ENCODE data around the gene ARID3B. TPM values are rescaled to one million over a fixed set of nuclear protein-coding genes. Genes with fewer than 3 reads are reported as not detected.
A peak's percentile ranks its signal among the peaks of the same experiment; 100 is the strongest.

ARID3B gene
- total and polyA plus RNA-seq, 12 donors, result 1.0 to 7.1 (median 3.5) TPM

- WGBS, 4 donors, result 70 to 84% (median 80%) methylated on average over 15 of the region's 15 CpGs
- Histone ChIP-seq H3K4me1 (replicated peaks in 1 of 2) (peaks cover 13 to 30% of the 10 kb centered on the region in 2 donors), H3K27ac (peak overlapping the region in 4 of 5 donors; percentile 63 to 90 (median 78)), H3K9me3 (replicated peaks in 1 of 3) (no peaks in the 10 kb centered on the region), H3K4me3 (peak overlapping the region in 3 of 4 donors; percentile 17 to 56 (median 52)), H3K36me3 (replicated peaks in 1 of 2) (no peaks in the 10 kb centered on the region), H3K27me3 (no peaks in the 10 kb centered on the region)
- intact Hi-C loops (cut with DNase I), result no loop called here
- DNase-seq, result peak in 1 of 7 donors; percentile 17
- TF ChIP-seq POLR2A (IDR thresholded peaks at IDR 0.05) (no peak), CTCF (IDR thresholded peaks at IDR 0.05) (no peak)
Observed at GRCh38 chr15:74599156-74599555, 58.1 kb downstream of the ARID3B start.

- H3K4me1 ChIP-seq (replicated peaks in 1 of 2), result peaks cover 13 to 25% of the 10 kb centered on the region in 2 donors
- H3K9me3 ChIP-seq (replicated peaks in 1 of 3), result no peaks in the 10 kb centered on the region
- DNase-seq, result peak in 1 of 7 donors; percentile 28
- no peaks in the 10 kb centered on the region for H3K27me3 ChIP-seq
- H3K4me3 ChIP-seq, result no peak overlapping the region
- no peak overlapping the region for H3K27ac ChIP-seq
- intact Hi-C loops (cut with DNase I), result no loop called here
- H3K36me3 ChIP-seq (replicated peaks in 1 of 2), result no peaks in the 10 kb centered on the region
- 72 to 87% (median 81%) methylated on average over 10 to 13 of the region's 13 CpGs for WGBS, 4 donors
- TF ChIP-seq POLR2A (IDR thresholded peaks at IDR 0.05) (no peak), CTCF (IDR thresholded peaks at IDR 0.05) (no peak)
Observed at GRCh38 chr15:74603026-74603788, 62.2 kb downstream of the ARID3B start.

GRCh38 chr15:74603789-74604705, 63.0 kb downstream of the ARID3B start:
- H3K4me1 ChIP-seq (replicated peaks in 1 of 2), result peaks cover 8 to 21% of the 10 kb centered on the region in 2 donors
- no peaks in the 10 kb centered on the region for H3K27me3 ChIP-seq
- intact Hi-C loops (cut with DNase I), result no loop called here
- 70 to 81% (median 75%) methylated on average over 4 to 11 of the region's 11 CpGs; no CpG with 5 or more reads in 1 of the 4 donors for WGBS, 4 donors
- H3K4me3 ChIP-seq, result no peak overlapping the region
- no peaks in the 10 kb centered on the region for H3K36me3 ChIP-seq (replicated peaks in 1 of 2)
- TF ChIP-seq POLR2A (IDR thresholded peaks at IDR 0.05) (no peak), CTCF (IDR thresholded peaks at IDR 0.05) (no peak)
- DNase-seq, result no peak
- no peak overlapping the region for H3K27ac ChIP-seq
- no peaks in the 10 kb centered on the region for H3K9me3 ChIP-seq (replicated peaks in 1 of 3)

Data from adrenal gland (tissue), 12 donors.